OCI-LY7 (cell line): ENCODE measurements around the gene FBXO17.

ENCODE experiments used
- EZH2phosphoT487 ChIP-seq: fragments of 200-600 bp; sonication (generic); IDR thresholded peaks from 2 replicates; pipeline ENCODE4 v1.6.1; 2018; ENCODE audit warnings: low read depth, borderline replicate concordance, mild to moderate bottlenecking, mixed run types, antibody characterized with exemption, low read length, moderate library complexity, mixed read lengths
- TF ChIP-seq, protein P1 (sequence below): fragments of 200-600 bp; sonication (generic); conservative IDR thresholded peaks from 2 replicates; pipeline ENCODE4 v1.5.1; 2014; ENCODE audit warnings: mild to moderate bottlenecking, antibody characterized with exemption, low read length, moderate library complexity, mixed read lengths

DNA sequence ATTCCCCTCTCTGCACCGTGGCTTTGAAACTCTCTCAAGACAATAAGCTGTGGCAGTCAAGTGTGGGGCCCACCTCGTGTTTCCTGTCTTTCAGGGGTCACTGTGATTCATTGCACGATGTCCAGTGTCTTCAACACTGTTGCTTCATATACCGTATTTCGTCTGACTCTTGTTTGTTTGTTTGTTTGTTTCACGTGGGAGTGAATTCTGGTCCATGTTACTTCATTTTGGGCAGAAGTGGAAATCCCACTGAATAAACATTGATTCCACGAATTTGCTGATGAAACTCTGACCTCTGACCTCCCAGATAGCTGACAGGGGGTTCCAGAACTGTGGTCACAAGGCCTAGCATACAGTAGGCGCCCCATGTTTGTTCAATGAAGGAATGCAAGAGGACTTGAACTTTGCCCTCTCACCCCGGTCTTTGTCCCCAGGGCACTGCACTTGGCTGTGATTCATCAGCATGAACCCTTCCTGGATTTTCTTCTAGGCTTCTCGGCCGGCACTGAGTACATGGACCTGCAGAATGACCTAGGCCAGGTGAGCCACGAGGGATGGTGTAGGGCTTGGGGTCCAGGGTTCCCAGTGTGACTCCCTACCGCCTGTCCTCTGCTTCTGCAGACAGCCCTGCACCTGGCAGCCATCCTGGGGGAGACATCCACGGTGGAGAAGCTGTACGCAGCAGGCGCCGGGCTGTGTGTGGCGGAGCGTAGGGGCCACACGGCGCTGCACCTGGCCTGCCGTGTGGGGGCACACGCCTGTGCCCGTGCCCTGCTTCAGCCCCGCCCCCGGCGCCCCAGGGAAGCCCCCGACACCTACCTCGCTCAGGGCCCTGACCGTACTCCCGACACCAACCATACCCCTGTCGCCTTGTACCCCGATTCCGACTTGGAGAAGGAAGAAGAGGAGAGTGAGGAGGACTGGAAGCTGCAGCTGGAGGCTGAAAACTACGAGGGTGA, 70.7 kb downstream of the FBXO17 start:
- TF ChIP-seq, protein P1, sequence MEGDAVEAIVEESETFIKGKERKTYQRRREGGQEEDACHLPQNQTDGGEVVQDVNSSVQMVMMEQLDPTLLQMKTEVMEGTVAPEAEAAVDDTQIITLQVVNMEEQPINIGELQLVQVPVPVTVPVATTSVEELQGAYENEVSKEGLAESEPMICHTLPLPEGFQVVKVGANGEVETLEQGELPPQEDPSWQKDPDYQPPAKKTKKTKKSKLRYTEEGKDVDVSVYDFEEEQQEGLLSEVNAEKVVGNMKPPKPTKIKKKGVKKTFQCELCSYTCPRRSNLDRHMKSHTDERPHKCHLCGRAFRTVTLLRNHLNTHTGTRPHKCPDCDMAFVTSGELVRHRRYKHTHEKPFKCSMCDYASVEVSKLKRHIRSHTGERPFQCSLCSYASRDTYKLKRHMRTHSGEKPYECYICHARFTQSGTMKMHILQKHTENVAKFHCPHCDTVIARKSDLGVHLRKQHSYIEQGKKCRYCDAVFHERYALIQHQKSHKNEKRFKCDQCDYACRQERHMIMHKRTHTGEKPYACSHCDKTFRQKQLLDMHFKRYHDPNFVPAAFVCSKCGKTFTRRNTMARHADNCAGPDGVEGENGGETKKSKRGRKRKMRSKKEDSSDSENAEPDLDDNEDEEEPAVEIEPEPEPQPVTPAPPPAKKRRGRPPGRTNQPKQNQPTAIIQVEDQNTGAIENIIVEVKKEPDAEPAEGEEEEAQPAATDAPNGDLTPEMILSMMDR = no peak
- TF ChIP-seq EZH2phosphoT487 = no peak
